HG02885 (cell line): ENCODE measurements around the gene DNAJC24.
"Not testable (repeated sequence)": the region's sequence is repeated elsewhere in the genome, so short reads cannot be mapped to it uniquely, and the experiment has no call there.

Source experiments
- ATAC-seq: cut with Tn5 transposase; IDR thresholded peaks from one replicate; pipeline ENCODE4 v1.9.1; 2021; ENCODE audit warnings: mild to moderate bottlenecking; ENCODE audit not compliant: unreplicated experiment, poor library complexity

Gene DNAJC24, protein sequence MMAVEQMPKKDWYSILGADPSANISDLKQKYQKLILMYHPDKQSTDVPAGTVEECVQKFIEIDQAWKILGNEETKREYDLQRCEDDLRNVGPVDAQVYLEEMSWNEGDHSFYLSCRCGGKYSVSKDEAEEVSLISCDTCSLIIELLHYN

DNA sequence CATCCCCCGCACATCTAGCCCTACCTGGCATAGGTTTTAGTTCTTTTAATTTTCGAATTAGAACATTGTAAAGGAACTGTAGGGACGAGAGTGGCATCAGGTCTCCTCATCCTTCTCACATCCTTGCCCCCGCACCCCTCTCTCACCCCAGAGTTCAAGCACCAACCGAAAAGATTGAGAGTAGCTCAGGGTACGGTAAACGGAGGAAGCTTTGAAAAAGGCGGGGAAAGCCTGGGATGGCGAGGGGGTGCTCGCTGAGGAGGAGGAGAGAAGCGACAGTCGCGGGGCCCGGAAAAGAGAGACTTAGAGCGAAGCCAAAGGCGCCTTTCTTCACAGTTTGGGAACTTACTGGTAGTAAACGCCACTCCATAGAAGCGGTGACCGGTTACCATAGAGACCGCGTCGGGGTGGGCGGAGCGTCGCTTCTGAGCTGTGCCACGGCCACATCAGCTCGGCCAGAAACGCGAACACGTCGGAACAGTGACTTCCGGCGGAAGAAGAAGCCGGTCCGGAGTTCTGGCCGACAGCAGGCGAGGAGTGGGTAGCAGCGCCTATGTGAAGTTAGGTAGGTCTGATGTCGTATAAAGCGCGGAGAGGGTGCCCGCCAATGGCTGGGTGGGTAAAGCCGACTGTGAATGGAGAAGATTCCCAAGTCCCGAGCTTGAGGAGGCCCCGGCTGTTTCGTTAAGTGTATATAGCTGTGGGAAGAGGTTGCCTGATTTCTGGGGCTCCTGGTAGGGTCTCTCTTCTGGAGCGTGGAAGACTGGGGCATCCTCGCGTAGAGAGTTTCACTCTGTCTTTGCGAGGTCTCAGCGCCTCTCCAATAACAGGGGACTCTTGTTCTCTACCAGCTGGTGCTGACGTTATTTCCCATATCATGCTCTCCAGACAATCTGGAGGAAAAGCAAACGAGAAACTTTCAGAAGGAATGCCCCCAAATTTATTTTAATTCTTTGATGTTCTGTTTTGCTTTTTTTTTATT, at the start of gene DNAJC24, which contains the start of gene DCDC1:
Gene DNAJC24, plus strand, starts transcription at position 513 of the 982 bp plus-strand sequence. CDS start 889 bp downstream, outside the sequence.
Gene DCDC1, minus strand, starts transcription at position 392 of the 982 bp plus-strand sequence. CDS start 41,459 bp downstream, outside the sequence.
- peak; percentile 99 for ATAC-seq

DNA sequence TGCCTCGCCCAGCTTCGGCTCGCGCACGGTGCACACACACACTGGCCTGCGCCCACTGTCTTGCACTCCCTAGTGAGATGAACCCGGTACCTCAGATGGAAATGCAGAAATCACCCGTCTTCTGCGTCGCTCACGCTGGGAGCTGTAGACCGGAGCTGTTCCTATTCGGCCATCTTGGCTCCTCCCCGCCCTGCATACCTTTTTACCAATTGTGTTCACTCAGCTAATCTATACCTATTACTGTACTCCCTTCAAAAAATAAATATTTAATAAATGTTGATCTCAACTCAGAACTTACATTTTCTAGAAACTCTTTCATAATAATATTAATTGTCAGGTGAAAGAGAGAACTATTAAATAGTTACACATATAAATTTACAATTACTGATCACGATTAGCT, 48.2 kb upstream of the DNAJC24 start:
- ATAC-seq: not testable (repeated sequence)

DNA sequence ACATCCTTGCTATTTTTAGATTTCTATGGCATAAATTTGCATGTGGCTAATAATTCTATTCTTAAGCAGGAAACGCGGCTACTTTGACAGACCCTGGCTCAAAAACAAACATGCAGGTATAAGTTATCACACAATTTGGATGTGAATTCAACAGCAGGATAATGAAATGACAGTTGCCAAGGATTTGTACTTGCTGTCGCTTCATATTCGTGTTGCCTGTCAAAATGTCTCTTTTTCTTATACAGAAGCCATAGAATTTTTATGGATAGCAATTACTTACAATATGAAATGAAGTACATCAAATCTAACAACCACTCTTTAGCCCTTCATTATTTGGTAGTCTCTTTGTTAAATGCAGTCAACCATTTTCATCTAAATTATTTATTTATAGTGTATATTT, 46.5 kb upstream of the DNAJC24 start:
- ATAC-seq: no peak

DNA sequence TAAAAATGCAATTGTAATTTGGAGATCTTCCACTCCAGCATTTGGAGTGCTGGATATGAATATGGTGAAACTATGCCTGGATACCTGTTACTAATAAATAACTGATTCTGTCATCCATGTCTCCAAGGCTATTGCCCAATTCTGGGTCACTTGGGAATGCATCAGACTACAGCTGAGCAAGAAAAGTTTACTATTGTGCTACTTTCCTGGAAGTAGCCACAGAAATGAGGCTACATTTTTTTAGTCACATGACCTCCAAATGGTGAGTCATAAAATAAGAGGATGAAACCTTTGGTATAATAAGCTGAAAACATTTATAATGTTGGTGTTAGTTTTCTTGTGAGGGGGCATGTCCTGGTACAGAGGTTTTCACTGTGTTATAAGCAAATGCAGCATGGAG, 44.5 kb upstream of the DNAJC24 start:
- ATAC-seq: no peak

DNA sequence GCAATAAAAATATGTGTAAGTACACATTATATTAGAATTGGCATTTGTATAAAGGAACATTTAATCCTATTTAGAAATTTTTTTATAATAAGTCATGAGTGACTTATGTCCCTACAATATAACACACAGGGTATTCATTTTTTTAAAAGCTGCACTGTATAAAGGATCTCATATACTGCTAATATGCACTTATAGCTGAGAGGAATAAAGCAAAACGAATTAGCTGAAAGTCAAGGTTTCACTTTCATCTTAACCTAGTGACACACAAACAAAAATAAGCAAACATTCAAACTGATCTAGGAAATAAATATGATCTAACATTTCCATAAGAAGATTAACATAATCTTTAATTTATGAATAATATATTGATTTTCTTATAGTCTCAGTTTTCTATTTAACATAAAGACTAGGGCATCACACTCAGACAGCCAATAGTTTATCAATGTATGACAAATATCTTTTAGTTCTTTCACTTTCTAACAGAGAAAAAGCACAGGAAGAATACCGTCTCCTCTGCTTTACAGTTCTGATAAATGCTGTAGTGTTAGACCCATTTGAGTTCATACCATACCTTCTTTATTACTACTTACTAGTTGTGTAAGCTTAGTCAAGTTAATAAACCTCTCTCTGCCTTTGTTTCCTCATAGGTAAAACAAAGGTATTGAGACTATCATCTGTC, 43.1 kb upstream of the DNAJC24 start:
- peak; percentile 68 for ATAC-seq

DNA sequence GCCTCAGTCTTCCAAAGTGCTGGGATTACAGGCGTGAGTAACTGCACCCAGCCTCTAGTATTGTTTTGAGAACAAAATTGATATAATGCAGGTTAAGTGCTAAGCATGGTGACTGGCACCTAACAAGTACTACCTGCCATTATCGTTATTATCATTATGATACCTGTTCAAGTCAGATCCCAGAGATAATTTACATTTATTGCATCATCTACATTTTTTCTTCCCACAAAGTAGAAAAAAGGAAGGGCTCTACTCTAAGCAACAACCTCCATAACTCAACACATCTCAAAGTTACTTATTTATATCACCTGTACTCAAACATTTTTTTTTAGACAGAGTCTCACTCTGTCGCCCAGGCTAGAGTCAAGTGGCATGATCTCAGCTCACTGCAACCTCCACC, 42.2 kb upstream of the DNAJC24 start:
- no peak for ATAC-seq

DNA sequence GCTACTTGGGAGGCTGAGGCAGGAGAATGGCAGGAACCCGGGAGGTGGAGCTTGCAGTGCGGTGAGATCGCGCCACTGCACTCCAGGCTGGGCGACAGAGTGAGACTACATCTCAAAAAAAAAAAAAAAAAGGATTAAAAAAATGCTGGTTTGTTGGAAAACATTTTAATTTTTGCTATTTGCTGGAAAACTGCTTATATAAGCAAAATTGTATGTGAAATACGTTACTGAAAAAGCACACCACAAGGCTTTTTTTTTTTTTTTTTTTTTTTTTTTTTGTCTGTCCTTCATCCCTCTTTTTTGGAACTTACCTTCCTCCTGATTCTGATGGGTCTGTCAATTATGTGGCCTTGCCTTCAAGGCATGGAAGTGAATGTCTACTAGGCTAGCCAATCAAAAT, 41.0 kb upstream of the DNAJC24 start:
- ATAC-seq: no peak

DNA sequence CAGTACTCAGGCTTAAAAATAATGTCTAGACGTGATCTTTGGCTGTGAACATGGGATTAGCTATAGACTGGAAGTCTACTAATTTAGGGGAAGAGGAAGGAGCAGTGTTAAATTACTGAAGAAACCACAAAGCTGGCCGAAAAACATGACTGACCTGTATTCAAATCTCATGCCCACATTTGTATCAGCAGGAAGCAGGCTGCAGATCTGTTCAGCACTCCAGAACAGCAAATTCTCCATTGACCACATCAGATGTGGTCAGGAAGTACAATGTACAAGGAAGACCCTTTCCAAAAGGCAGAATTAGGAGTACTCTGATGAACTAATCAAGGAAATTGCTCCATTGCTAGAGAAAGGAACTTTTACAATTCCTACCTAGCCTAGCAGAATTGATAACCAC, 31.9 kb upstream of the DNAJC24 start:
- no peak for ATAC-seq

DNA sequence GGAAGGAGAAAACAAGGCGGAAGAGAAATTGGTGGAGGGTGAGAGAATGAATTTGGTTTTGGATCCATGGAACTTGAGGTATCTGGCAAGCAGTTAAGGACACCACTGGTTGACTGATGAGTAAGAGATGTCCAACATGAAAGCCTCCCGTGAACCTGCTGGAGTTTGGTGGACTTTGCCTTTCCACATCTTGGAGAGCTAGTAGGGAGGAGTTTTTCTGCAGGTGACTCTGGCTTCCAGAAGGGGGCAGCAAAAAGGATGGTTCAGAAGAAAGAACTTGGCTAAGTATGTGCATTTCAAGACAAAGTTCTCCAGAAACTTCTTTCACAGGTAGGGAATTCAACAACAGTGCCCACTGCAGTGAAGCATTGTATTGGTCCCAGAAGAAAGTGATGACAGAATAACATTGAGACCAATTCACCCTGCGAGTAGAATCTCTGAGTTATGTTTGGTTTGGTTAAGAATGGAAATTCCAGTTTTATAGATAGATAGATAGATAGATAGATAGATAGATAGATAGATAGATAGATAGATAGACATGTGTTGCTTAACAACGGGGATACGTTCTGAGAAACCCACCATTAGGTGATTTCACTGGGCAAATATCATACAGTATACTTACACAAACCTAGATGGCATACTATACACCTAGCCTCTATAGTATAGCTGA, 28.6 kb upstream of the DNAJC24 start:
- peak; percentile 66 for ATAC-seq

DNA sequence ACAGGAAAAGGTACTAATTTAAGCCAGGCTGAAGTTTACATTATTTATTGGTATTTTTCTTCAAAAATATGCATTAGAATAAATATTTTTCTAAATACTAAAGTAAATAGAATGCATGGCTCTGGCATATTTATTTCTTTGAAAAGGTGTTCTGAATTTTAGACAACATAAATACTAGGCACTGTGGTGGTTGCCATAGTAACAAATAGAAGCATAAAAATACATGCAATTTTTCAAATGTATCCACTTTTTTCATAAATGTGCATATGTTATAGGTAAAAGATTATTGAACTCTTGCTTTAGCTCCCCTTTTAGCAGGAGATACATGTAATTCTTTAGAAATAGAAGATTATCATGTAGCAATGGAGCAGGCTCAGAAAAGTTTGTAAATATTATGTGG, 18.5 kb upstream of the DNAJC24 start:
- ATAC-seq: no peak

DNA sequence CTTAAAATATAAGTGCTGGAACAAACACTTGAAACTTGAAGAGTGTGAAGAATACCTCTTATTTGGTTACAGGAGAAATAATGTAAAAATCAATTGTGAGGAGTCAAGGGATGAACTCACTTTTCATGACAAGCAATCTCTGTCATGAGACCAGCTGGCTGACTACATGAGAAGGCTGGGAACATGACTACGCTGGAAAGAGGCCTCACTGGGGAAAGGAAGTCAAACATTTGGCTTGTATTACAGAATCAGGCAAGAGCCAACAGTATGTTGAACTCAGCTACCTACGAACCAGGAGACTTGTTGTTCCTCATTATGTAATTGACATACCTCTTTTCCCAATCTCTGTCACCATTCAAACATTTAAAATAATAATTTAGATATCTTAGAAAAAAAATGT, 14.5 kb upstream of the DNAJC24 start:
- ATAC-seq: no peak

DNA sequence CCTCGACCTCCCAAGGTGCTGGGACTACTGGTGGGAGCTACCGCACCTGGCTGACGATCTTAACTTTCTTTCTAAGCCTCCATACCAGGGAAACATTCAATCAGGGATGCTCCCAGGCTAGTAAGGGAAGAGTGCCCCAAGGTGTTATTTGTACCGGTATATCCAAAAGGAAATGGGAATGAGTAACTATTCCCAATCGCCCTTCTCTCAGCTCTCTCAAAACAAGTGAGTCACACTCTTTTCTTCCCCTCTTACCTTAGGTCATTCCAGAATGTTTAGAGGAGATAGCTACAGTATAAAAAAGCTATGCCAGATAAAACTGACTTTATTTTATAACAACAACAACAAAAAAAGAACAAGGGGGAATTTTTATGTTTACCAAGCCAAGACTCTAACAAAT, 13.8 kb upstream of the DNAJC24 start:
- no peak for ATAC-seq

DNA sequence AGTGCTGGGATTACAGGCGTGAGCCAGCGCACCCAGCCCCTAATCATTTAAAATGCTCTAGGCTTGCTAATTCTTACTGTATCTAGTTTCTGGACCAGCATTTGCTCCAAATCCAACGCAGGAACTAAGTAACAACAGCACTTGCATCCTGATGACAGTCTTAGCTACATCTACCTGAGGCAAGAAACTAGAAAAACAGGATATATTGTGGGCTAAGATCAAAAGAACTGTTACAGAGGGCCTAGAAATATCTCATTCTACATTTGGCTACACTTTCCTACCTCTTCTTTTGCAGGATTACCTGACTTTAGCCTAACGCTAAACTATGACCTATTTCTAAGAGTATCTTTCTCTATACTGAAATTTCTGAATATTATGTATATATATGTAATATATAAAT, 7.9 kb upstream of the DNAJC24 start:
- ATAC-seq: no peak

DNA sequence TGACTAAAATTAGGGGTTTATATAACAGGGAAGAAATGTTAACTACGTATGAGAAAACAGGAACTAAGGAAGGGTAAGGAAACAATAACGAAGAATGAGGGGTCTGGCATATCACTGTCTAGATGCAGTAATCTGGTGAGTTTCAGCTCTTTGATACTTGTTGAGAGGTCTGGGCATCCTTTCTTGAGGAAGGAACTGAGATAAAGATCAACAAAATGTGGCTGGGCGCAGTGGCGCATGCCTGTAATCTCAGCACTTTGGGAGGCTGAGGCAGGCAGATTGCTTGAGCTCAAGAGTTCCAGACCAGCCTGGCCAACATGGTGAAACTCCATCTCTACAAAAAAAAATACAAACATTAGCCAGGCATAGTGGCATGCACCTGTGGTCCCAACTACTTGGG, 2.9 kb upstream of the DNAJC24 start:
- no peak for ATAC-seq

DNA sequence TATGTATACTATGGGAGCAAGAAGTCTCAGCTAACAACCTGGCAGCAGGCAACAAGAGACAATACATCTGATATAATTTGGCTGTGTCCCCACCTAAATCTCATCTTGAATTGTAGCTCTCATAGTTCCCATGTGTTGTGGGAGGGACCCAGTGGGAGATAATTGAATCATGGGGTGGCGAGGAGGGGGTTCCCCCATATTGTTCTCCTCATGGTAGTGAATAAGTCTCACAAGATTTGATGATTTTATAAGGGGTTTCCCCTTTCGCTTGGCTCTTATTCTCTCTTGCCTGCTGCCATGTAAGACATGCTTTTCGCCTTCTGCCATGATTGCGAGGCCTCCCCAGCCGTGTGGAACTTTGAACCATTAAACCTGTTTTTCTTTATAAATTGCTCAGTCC, 6.2 kb downstream of the DNAJC24 start:
- ATAC-seq: no peak

DNA sequence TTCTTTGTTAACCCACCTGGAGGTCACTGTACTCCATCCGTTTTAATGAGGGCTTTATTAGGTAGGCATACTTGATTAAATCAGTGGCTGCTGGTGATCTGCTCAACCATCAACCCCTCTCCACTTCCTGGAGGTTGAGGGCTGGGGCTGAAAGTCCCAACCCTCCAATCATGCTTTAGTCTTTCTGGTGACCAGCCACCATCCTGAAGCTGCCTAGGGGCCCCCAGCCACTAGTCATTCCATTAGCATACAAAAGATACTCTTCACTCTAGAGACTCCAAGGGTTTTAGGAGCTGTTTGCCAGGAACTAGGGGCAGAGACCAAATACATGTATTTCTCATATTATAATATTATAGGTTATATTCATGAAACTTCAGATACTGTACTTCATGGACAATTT, 13.5 kb downstream of the DNAJC24 start:
- no peak for ATAC-seq

DNA sequence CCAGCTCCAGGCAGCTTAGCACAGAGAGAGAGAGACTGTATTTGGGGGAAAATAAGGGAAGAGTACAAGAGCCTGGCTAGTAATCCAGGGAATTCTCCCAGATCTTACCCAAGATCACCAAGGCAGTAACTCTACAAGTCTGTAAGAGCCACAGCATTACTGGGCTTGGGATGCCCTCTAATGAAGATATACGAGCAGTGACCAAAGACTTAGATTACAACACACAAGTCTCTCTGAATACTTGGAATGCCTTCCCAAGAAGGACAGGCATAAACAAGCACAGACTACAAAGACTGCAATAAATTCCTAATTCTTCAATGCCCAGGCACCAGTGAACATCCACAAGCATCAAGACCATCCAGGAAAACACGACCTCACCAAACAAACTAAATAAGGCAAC, 17.7 kb downstream of the DNAJC24 start:
- no peak for ATAC-seq

DNA sequence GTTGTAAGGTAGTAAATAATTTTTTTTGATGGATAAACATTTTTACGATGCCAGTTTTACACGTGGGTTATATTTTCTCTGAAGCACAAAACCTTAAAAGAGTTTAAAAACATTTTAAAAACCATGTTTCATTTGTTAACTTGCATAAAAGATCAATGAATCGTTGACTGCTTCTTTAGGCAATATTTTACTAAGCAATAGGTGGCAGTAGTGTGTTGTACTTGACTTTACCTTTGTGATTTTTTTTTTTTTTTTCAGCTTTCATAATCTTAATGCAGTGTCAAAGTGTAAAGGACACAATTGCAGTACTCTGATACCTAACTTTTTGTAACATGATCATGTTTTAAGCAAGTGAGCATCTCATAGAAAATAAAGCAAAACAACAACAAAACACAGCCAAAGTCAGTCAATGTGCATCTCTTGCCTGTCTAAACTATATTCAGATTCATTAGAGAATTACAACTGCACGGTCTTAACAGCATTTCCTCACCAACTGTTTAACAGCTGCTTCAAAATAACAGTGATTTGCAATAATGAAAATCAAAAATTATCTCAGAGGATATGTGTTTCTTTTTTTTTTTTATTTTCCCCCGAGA, 27.7 kb downstream of the DNAJC24 start:
- ATAC-seq: peak; percentile 55

DNA sequence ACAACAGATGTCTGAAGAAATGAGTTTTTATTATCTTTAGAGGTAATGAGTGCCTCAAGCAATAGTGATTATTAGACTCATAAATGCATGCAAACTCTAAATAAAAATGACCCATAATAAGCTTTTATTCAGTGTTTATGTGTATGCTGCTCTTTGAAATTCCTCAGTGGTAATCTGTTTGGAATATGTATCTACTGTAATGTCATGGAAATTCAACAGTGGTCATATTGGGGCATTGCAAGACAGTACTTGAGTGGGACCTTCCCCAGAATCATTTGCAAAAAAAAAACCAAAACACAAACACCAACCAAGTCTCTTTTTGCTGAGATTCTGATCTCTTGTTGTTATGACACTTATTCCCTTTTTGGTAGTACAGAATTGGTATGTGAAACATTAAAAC, 35.0 kb downstream of the DNAJC24 start:
- no peak for ATAC-seq

DNA sequence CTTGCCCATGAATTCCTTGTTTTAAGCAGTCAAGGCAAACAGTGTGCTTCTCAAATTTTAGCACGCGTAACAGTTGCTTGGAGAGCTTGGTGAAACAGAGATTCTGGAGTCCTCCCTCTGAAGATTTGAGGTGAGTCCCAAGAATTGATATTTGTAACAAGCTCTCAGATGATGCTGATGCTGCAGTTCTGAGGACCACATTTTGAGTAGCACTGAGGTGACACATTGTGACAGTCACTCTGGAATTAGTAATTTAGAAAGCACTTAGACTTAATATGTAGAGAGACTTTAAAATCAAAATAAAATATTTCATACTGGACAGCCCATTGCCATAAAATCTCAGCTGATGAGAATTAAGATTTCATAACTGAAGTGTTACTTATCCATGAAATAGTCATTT, 38.5 kb downstream of the DNAJC24 start:
- no peak for ATAC-seq
